GM12878 (cell line): ENCODE measurements around the gene COL23A1. TPM values are rescaled to one million over a fixed set of nuclear protein-coding genes. Genes with fewer than 3 reads are reported as not detected.

Source experiments
- ATAC-seq: fragments of 200-7000 bp; cut with Tn5 transposase; 3 replicates; pipeline ENCODE4 v1.9.1; 2020; ENCODE audit warnings: mild to moderate bottlenecking, moderate library complexity
- BruUV-seq: library from RNA; stranded (reverse); fragments of 400-500 nt; replicated peaks from 2 replicates; lab custom pipeline; 2021; lab: Mats Ljungman, UMichigan
- CTCF ChIA-PET: fragments of 300-600 bp; sonication (Branson Sonifier 250); formaldehyde crosslinking; extraction: SDS; loops from one replicate; lab custom pipeline; 2021; ENCODE audit warnings: inconsistent platforms; lab: Yijun Ruan, JAX
- POLR2A ChIA-PET: fragments of 350-600 bp; formaldehyde crosslinking; extraction: SDS; loops from one replicate; lab custom pipeline; 2021; ENCODE audit warnings: inconsistent platforms; lab: Charles Lee
- RAD21 ChIA-PET: fragments of 300-600 bp; sonication (Branson Sonifier 250); formaldehyde crosslinking; loops from one replicate; lab custom pipeline; 2023; ENCODE audit warnings: antibody characterized with exemption; ENCODE audit not compliant: unreplicated experiment; lab: Charles Lee
- SMC1A ChIA-PET: fragments of 300-600 bp; sonication (Branson Sonifier 250); formaldehyde crosslinking; loops from one replicate; lab custom pipeline; 2023; ENCODE audit not compliant: unreplicated experiment, uncharacterized antibody; lab: Charles Lee
- DNase-seq: peaks from one replicate; pipeline ENCODE4 v3.0.0-alpha.2; 2011; ENCODE audit warnings: low read depth, low spot score
- FAIRE-seq: peaks from 3 replicates; lab custom pipeline; 2011; peaks lifted over from hg19 to GRCh38; lab: Jason Lieb, UNC
- H2AFZ ChIP-seq: 2 replicates; pipeline ENCODE4 v1.6.0; 2011; ENCODE audit warnings: low read depth, low read length, control low read depth; ENCODE audit not compliant: control insufficient read depth
- H3K27ac ChIP-seq: 2 replicates; pipeline ENCODE4 v1.5.1; 2011; ENCODE audit warnings: control low read depth; ENCODE audit not compliant: control insufficient read depth, insufficient read depth
- H3K27me3 ChIP-seq, 2 experiments: replicated peaks in 1 of 2; 2 replicates each; pipeline versions ENCODE4 v1.6.0 to v1.6.1; 2011; ENCODE audit warnings: low read length in 1 of 2; ENCODE audit not compliant: control insufficient read depth in 2 of 2, insufficient read depth in 2 of 2
- H3K36me3 ChIP-seq, 2 experiments: 2 replicates each; pipeline ENCODE4 v1.5.1; 2011; ENCODE audit warnings: low read length in 1 of 2; ENCODE audit not compliant: control insufficient read depth in 2 of 2, insufficient read depth in 2 of 2
- H3K4me1 ChIP-seq: 2 replicates; pipeline ENCODE4 v1.6.1; 2011; ENCODE audit warnings: mild to moderate bottlenecking, low read length, moderate library complexity, mixed read lengths; ENCODE audit not compliant: control insufficient read depth, insufficient read depth
- H3K4me2 ChIP-seq: 2 replicates; pipeline ENCODE4 v1.6.0; 2011; ENCODE audit warnings: control low read depth; ENCODE audit not compliant: control insufficient read depth, insufficient read depth
- H3K4me3 ChIP-seq: fragments of 200-600 bp; sonication (generic); 2 replicates; pipeline ENCODE4 v1.5.1; 2016
- H3K79me2 ChIP-seq: 2 replicates; pipeline ENCODE4 v1.6.0; 2011; ENCODE audit warnings: low read length; ENCODE audit not compliant: control insufficient read depth, insufficient read depth
- H3K9ac ChIP-seq: 2 replicates; pipeline ENCODE4 v1.8.0; 2011; ENCODE audit warnings: low read length, control low read depth, mixed read lengths; ENCODE audit not compliant: control insufficient read depth, insufficient read depth
- H3K9me3 ChIP-seq: replicated peaks from 3 replicates; pipeline ENCODE4 v1.5.1; 2011; ENCODE audit warnings: mild to moderate bottlenecking, low read length; ENCODE audit not compliant: control insufficient read depth, insufficient read depth
- H4K20me1 ChIP-seq: 2 replicates; pipeline ENCODE4 v1.6.0; 2011; ENCODE audit not compliant: control insufficient read depth, insufficient read depth
- BRCA1 ChIP-seq: IDR thresholded peaks from 2 replicates; pipeline ENCODE4 v1.6.1; 2011; ENCODE audit warnings: low read depth, low read length, improper control_type of control experiment
- CREB1 ChIP-seq: IDR thresholded peaks from 2 replicates; pipeline ENCODE4 v1.6.1; 2012; ENCODE audit warnings: low read depth, mild to moderate bottlenecking, inconsistent platforms
- FOXM1 ChIP-seq: IDR thresholded peaks from 2 replicates; pipeline ENCODE4 v1.6.1; 2012; ENCODE audit warnings: low read depth, mild to moderate bottlenecking, inconsistent platforms, low read length, moderate library complexity
- MXI1 ChIP-seq: fragments of 150-350 bp; IDR thresholded peaks from 2 replicates; pipeline ENCODE4 v1.6.1; 2011; ENCODE audit warnings: low read depth, mild to moderate bottlenecking, inconsistent platforms, low read length, improper control_type of control experiment
- NFYA ChIP-seq: IDR thresholded peaks from 2 replicates; pipeline ENCODE4 v1.6.1; 2011; ENCODE audit warnings: low read depth, mild to moderate bottlenecking, low read length, improper control_type of control experiment, borderline replicate concordance
- POLR2AphosphoS2 ChIP-seq: IDR thresholded peaks from 2 replicates; pipeline ENCODE4 v1.6.1; 2011; ENCODE audit warnings: low read depth, mild to moderate bottlenecking, low read length, improper control_type of control experiment, moderate library complexity
- RAD21 ChIP-seq: IDR thresholded peaks from 2 replicates; pipeline ENCODE4 v1.6.1; 2011; ENCODE audit warnings: mild to moderate bottlenecking, low read depth, low read length, moderate library complexity; ENCODE audit not compliant: insufficient read depth
- RCOR1 ChIP-seq: conservative IDR thresholded peaks from 2 replicates; pipeline ENCODE4 v1.6.1; 2012; ENCODE audit warnings: low read depth, low read length, improper control_type of control experiment
- SMAD1 ChIP-seq: fragments of 450-650 bp; IDR thresholded peaks from 2 replicates; pipeline ENCODE4 v1.6.1; 2018; ENCODE audit warnings: mild to moderate bottlenecking, low read depth; ENCODE audit not compliant: partially characterized antibody
- SP1 ChIP-seq: IDR thresholded peaks from one replicate; pipeline ENCODE4 v1.6.1; 2011; ENCODE audit warnings: low read depth, low read length
- TCF3 ChIP-seq: IDR thresholded peaks from 2 replicates; pipeline ENCODE4 v1.6.1; 2012; ENCODE audit warnings: low read depth, mild to moderate bottlenecking, low read length, borderline replicate concordance; ENCODE audit not compliant: insufficient read depth
- YBX1 ChIP-seq: fragments of 450-650 bp; IDR thresholded peaks from 2 replicates; pipeline ENCODE4 v1.6.1; 2016; ENCODE audit warnings: antibody characterized with exemption
- ZNF207 ChIP-seq: fragments of 450-650 bp; IDR thresholded peaks from 2 replicates; pipeline ENCODE4 v1.6.1; 2014; ENCODE audit warnings: antibody characterized with exemption, mild to moderate bottlenecking, borderline replicate concordance
- ZZZ3 ChIP-seq: IDR thresholded peaks from 2 replicates; pipeline ENCODE4 v1.6.1; 2011; ENCODE audit warnings: low read depth; ENCODE audit not compliant: control insufficient read depth, insufficient read length
- WGBS: methylation state at CpG from one replicate; pipeline ENCODE4 v1.1.6; 2016; ENCODE audit warnings: low lambda C conversion rate; ENCODE audit not compliant: insufficient replicate concordance, insufficient coverage; ENCODE audit errors: missing lambda C conversion rate; 5-methylcytosine and 5-hydroxymethylcytosine counted together
- in situ Hi-C: fragments of 300-500 bp; cut with MboI; formaldehyde crosslinking; loops from 9 replicates; pipeline ENCODE4 v1.14.3; 2018; ENCODE audit warnings: mixed read lengths
- intact Hi-C: fragments of 100-400 bp; cut with micrococcal nuclease; formaldehyde crosslinking; loops from one replicate; pipeline ENCODE4 v1.14.2; 2022; ENCODE audit not compliant: unreplicated experiment
- polyA plus RNA-seq, 11 experiments: library from polyadenylated mRNA; depleted of rRNA in 4 of 11; unstranded in 6 of 11; stranded (reverse) in 5 of 11; fragments of >200 nt; fragmentation: Nextera tagmentation in 4 of 11; fragmentation: Illumina TruSeq in 1 of 11; extraction: Ambion mirVana in 4 of 11; extraction: Trizol in 1 of 11; gene quantifications; 1 replicate in 1 of 11; 2 replicates in 10 of 11; pipeline versions ENCODE4 v1.2.1 to v1.2.3, GENCODE V29; 2011 to 2016; ENCODE audit warnings: inconsistent platforms in 2 of 11, missing spikeins in 2 of 11, low read depth in 1 of 11
- total RNA-seq, 4 experiments: library from RNA; depleted of rRNA in 3 of 4; stranded (reverse); fragments of >200 nt in 3 of 4; fragmentation: Illumina TruSeq in 1 of 4; extraction: Trizol in 1 of 4; gene quantifications; 2 replicates each; pipeline versions ENCODE4 v1.2.1 to v1.2.3, GENCODE V29; 2013 to 2021
- TF ChIP-seq, protein P1 (sequence below): fragments of 450-650 bp; conservative IDR thresholded peaks from 2 replicates; pipeline ENCODE4 v1.6.1; 2017; ENCODE audit warnings: mild to moderate bottlenecking, moderate library complexity
- TF ChIP-seq, protein P2 (sequence below): fragments of 150-350 bp; IDR thresholded peaks from 2 replicates; pipeline ENCODE4 v1.6.1; 2014; ENCODE audit warnings: mild to moderate bottlenecking, low read depth, low read length

Gene COL23A1
- total and polyA plus RNA-seq, 10 of the 15 experiments (the other 5 are each of a cell fraction or from before 2014, with no cell fraction given), result 0.03 to 0.83 (median 0.09) TPM; not detected in 5

DNA sequence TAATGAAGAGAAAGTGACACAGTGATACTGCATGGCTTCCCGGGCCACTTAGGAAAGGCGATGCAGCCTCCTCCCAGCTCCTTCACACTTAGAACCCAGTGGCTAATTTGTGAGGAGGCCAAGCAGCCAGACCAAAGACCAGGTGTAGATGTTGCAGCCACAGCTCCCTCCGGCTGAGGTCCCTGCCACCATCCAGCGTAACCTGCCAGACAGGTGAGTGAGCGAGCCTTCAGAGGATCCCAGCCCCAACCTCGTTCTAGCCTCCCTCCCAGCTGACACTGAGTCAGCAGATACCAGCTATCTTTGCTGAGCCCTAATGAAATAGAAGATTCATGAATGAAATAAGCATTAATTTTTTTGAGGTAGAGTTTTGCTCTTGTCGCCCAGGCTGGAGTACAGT, 59.7 kb downstream of the COL23A1 start:
- no peaks in the 10 kb centered on the region for H3K9me3 ChIP-seq
- TF ChIP-seq ZZZ3 (no peak), BRCA1 (no peak), SP1 (no peak), ZNF207 (no peak), RCOR1 (no peak), NFYA (no peak), RAD21 (no peak), MXI1 (no peak), FOXM1 (no peak), POLR2AphosphoS2 (no peak), SMAD1 (no peak), YBX1 (no peak), CREB1 (no peak), TCF3 (no peak)
- TF ChIP-seq, protein P1, sequence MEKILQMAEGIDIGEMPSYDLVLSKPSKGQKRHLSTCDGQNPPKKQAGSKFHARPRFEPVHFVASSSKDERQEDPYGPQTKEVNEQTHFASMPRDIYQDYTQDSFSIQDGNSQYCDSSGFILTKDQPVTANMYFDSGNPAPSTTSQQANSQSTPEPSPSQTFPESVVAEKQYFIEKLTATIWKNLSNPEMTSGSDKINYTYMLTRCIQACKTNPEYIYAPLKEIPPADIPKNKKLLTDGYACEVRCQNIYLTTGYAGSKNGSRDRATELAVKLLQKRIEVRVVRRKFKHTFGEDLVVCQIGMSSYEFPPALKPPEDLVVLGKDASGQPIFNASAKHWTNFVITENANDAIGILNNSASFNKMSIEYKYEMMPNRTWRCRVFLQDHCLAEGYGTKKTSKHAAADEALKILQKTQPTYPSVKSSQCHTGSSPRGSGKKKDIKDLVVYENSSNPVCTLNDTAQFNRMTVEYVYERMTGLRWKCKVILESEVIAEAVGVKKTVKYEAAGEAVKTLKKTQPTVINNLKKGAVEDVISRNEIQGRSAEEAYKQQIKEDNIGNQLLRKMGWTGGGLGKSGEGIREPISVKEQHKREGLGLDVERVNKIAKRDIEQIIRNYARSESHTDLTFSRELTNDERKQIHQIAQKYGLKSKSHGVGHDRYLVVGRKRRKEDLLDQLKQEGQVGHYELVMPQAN, result no peak
- TF ChIP-seq, protein P2, sequence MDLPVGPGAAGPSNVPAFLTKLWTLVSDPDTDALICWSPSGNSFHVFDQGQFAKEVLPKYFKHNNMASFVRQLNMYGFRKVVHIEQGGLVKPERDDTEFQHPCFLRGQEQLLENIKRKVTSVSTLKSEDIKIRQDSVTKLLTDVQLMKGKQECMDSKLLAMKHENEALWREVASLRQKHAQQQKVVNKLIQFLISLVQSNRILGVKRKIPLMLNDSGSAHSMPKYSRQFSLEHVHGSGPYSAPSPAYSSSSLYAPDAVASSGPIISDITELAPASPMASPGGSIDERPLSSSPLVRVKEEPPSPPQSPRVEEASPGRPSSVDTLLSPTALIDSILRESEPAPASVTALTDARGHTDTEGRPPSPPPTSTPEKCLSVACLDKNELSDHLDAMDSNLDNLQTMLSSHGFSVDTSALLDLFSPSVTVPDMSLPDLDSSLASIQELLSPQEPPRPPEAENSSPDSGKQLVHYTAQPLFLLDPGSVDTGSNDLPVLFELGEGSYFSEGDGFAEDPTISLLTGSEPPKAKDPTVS, result no peak
- TF ChIP-seq, all 136 proteins: peak for 0
- ChIA-PET SMC1A (no interaction called here), RAD21 (no interaction called here), POLR2A (no interaction called here), CTCF (no interaction called here)
- H3K27ac ChIP-seq, result no peak overlapping the region
- H3K4me3 ChIP-seq, result no peak overlapping the region
- in situ Hi-C loops (no loop called here), intact Hi-C loops (no loop called here)
- H3K36me3 ChIP-seq, result no peaks in the 10 kb centered on the region
- no peaks in the 10 kb centered on the region for H3K27me3 ChIP-seq
- no peak for FAIRE-seq
- no peak overlapping the region for H2AFZ ChIP-seq
- no peak for DNase-seq
- WGBS, result 33% methylated on average over 7 of the region's 7 CpGs
- ATAC-seq, result no peak
- no peak overlapping the region for H3K4me2 ChIP-seq
- H3K79me2 ChIP-seq, result no peaks in the 10 kb centered on the region
- H3K9ac ChIP-seq, result no peak overlapping the region
- H3K4me1 ChIP-seq, result no peaks in the 10 kb centered on the region
- no peaks in the 10 kb centered on the region for H4K20me1 ChIP-seq
- no TSS peak for BruUV-seq
